ENCODE data around the gene KRTAP5-10. TPM values are rescaled to one million over a fixed set of nuclear protein-coding genes. Genes with fewer than 3 reads are reported as not detected.
"Not testable (repeated sequence)": the region's sequence is repeated elsewhere in the genome, so short reads cannot be mapped to it uniquely, and the experiment has no call there.

KRTAP5-10 gene, protein sequence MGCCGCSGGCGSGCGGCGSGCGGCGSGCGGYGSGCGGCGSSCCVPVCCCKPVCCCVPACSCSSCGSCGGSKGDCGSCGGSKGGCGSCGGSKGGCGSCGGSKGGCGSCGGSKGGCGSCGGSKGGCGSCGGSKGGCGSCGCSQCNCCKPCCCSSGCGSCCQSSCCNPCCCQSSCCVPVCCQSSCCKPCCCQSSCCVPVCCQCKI
- not detected for total RNA-seq

DNA sequence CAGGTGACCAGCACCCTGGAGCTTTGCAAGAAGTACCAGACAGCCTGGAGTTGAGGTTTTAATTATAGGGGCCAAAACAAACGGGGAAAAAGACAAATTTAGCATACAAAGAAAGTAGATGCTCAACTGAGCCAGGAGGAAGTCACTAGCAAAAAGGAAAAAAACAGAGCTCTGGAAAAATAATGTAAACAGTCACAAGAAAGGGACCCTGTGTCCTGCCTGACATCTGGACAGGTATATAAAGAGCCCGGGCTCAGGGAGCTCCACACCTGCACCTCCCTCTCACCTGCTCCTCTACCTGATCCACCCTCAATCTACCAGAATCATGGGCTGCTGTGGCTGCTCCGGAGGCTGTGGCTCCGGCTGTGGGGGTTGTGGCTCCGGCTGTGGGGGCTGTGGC lies at the start of gene KRTAP5-10:
Gene KRTAP5-10 (plus strand): TSS at position 301 of the 400 bp plus-strand sequence. CDS start 25 bp downstream, at position 326.
- H3K4me3 Mint-ChIP-seq, result no peak within 1 kb of the TSS
- H3K27ac Mint-ChIP-seq, result no peak within 1 kb of the TSS
- no peak for ATAC-seq
- no peak for DNase-seq
- CTCF ChIA-PET, result no interaction called here
- no peaks in the 10 kb centered on the region for H3K4me1 Mint-ChIP-seq
- POLR2A ChIA-PET, result no interaction called here
- H3K9me3 Mint-ChIP-seq (ENCODE audit: low read depth), result no peaks in the 10 kb centered on the region
- intact Hi-C loops (cut with DNase I, micrococcal nuclease), result no loop called here
- H3K27me3 Mint-ChIP-seq, result peaks cover 37% of the 10 kb centered on the region
- H3K36me3 Mint-ChIP-seq (ENCODE audit: low read depth), result no peaks in the 10 kb centered on the region

DNA sequence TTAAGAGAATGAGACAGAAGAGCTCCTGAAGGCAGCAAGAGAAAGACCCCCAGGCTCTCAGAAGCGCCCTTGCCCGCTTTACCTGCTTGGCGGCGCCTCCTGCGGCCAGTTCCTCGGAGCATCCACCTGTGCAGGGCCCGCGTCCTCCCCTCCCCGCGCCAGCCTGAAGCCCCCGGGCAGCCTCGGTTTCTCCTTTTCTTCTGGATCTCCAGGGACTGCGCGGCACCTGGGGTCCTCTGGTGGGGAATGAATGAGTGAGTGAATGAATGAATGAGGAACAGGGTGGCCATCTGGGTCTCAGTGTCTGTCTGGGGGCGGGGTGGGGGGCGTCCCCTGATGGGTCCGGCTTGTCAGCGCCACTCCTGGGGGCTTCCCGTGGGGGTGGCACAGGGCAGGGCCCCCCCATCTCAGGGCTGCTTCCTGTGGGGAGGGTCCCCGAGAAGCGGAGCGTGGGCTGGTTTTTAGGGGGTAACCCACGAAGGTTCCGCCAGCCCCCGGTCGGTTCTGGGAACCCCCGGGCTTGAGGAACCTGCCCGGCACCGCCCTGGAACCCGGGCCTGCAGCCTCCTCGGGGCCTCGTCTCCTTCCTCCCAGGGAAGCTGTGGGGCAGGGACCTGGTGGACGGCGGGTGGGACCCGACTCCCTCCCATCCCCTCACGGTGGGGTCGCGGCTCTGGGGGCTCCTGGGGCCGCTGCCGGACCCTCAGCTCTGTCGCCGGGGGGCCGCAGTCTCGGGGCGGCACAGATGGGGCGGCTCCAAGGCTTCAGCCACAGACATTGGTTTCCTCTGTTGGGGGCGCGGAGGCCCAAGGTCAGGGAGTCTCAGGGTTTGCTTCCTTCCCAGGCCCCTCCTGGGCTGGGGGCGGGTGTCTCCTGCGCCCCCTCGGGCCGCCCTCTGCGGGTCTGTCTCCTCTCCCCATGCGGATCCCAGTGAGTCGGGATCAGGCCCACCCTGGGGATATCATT lies 46.6 kb upstream of the KRTAP5-10 start:
- Mint-ChIP-seq H3K36me3 (ENCODE audit: low read depth) (no peaks in the 10 kb centered on the region), H3K4me1 (no peaks in the 10 kb centered on the region), H3K4me3 (no peak overlapping the region), H3K9me3 (ENCODE audit: low read depth) (peaks cover 3% of the 10 kb centered on the region), H3K27me3 (no peaks in the 10 kb centered on the region), H3K27ac (no peak overlapping the region)
- ATAC-seq, result no peak
- ChIA-PET CTCF (no interaction called here), POLR2A (no interaction called here)
- no peak for DNase-seq
- intact Hi-C loops (cut with DNase I, micrococcal nuclease), result no loop called here

DNA sequence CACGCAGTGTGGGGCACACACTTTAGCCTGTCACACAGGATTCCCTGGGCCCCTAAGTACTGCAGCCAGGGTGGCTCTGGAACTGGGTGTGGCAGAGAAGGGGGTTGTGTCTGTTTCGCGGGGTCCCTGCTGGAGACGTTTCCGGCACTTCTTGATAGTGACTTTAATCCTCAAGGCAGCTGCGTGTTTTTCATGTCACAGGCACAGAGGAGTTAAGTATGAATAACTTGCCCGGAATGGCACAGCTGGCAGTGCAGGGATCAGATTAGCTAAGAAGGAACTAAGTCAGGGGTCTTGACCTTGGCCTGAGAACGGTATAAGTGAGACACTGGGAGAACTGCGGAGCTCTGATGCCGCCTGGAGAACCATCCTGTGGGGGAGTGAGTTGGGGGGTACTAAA lies 45.8 kb upstream of the KRTAP5-10 start:
- H3K27me3 Mint-ChIP-seq, result no peaks in the 10 kb centered on the region
- H3K9me3 Mint-ChIP-seq (ENCODE audit: low read depth), result peaks cover 2% of the 10 kb centered on the region
- CTCF ChIA-PET, result no interaction called here
- ATAC-seq (no peak), DNase-seq (no peak)
- no peaks in the 10 kb centered on the region for H3K4me1 Mint-ChIP-seq
- H3K36me3 Mint-ChIP-seq (ENCODE audit: low read depth), result no peaks in the 10 kb centered on the region
- POLR2A ChIA-PET, result no interaction called here
- H3K27ac Mint-ChIP-seq, result no peak overlapping the region
- no peak overlapping the region for H3K4me3 Mint-ChIP-seq
- intact Hi-C loops (cut with DNase I, micrococcal nuclease), result no loop called here

DNA sequence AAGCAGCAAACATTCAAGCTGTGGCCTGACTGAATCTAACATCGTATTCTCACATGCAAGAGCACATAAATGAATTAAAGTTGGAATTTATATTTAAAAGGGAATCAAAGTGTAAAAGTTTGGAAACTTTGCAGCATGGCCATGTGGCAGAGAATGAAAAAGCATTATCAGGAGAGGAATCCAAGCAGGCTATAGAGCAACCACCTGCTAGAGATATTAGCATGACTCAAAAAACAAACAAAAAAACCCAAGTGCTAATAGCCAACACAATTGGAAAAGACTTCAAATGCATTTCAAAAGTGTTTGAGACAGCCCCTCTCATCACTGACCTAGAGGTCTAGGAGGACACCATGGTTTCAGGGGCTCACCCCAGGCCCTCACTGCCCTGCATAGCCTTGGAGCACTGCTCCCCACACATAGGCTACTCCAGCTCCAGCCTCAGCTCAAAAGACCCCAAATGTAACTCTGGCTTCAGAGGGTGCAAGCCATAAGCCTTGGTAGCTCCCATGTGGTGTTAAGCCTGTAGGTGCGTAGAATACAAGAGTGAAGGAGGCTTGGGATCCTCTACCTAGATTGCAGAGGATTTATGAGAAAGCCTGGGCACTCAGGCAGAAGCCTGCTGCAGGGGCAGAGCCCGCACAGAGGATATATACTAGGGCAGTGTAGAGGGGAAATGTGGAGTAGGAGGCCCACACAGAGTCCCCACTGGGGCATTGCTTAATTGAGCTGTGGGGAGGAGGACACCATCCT lies 40.0 kb upstream of the KRTAP5-10 start:
- DNase-seq, result no peak
- no peaks in the 10 kb centered on the region for H3K36me3 Mint-ChIP-seq (ENCODE audit: low read depth)
- ATAC-seq, result no peak
- POLR2A ChIA-PET, result no interaction called here
- CTCF ChIA-PET, result interaction anchor here (0.6 kb wide), 1 partner anchor 104 kb away, joined by 3 read pairs; no protein-coding TSS in a partner anchor
- peaks cover 2% of the 10 kb centered on the region for H3K9me3 Mint-ChIP-seq (ENCODE audit: low read depth)
- intact Hi-C loops (cut with DNase I, micrococcal nuclease), result no loop called here
- H3K27me3 Mint-ChIP-seq, result peaks cover 5% of the 10 kb centered on the region
- no peak overlapping the region for H3K27ac Mint-ChIP-seq
- no peaks in the 10 kb centered on the region for H3K4me1 Mint-ChIP-seq
- H3K4me3 Mint-ChIP-seq, result no peak overlapping the region

DNA sequence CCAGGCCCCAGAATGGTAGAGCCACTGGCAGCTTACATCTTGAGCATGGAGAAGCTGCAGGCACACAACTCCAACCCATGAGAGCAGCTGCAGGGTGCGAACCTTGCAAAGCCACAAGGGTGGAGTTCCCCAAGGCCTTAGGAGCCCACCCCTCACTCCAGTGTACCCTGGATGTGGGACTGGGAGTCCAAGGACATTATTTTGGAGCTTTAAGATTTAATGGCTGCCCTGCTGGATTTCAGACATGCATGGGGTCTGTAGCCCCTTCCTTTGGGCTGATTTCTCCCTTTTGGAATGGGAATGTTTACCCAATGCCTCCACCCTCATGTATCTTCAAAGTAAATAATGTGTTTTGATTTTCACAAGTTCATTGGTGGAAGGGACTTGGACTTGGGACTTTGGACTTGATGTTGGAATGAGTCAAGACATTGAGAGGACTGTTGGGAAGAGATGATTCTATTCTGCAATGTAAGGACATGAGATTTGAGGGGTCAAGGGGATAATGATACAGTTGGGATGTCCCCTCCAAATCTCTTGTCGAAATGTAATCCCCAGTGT lies 39.3 kb upstream of the KRTAP5-10 start:
- Mint-ChIP-seq H3K9me3 (ENCODE audit: low read depth) (peaks cover 2% of the 10 kb centered on the region), H3K4me3 (no peak overlapping the region), H3K27ac (no peak overlapping the region), H3K27me3 (peaks cover 5% of the 10 kb centered on the region), H3K4me1 (no peaks in the 10 kb centered on the region), H3K36me3 (ENCODE audit: low read depth) (no peaks in the 10 kb centered on the region)
- POLR2A ChIA-PET, result no interaction called here
- ATAC-seq (no peak), DNase-seq (no peak)
- CTCF ChIA-PET, result no interaction called here
- intact Hi-C loops (cut with DNase I, micrococcal nuclease), result no loop called here

DNA sequence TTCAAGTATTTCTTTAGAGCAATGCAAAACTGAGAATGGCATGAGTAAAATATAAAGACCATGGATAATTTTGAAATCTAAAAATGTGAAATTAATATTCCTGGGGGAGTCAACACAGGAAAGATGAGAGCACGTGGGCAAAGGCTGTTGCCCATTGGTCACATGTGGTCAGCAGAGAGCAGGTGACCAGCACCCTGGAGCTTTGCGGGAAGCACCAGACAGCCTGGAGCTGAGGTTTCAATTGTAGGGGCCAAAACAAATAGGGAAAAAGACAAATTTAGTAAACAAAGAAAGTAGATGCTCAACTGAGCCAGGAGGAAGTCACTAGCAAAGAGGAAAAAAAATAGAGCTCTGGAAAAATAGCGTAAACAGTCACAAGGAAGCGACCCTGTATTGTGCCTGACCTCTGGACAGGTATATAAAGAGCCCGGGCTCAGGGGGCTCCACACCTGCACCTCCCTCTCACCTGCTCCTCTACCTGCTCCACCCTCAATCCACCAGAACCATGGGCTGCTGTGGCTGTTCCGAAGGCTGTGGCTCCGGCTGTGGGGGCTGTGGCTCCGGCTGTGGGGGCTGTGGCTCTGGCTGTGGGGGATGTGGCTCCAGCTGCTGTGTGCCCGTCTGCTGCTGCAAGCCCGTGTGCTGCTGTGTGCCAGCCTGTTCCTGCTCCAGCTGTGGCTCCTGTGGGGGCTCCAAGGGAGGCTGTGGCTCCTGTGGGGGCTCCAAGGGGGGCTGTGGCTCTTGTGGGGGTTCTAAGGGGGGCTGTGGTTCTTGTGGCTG lies 38.4 kb upstream of the KRTAP5-10 start, which contains the start of gene KRTAP5-7:
Gene KRTAP5-7 (plus strand): TSS at position 472 of the 780 bp plus-strand sequence. CDS start 34 bp downstream, at position 506.
- H3K4me3 Mint-ChIP-seq; POLR2A ChIA-PET; H3K36me3 Mint-ChIP-seq (ENCODE audit: low read depth); CTCF ChIA-PET; DNase-seq; ATAC-seq; intact Hi-C loops (cut with DNase I, micrococcal nuclease); H3K4me1 Mint-ChIP-seq; H3K27me3 Mint-ChIP-seq; H3K27ac Mint-ChIP-seq; H3K9me3 Mint-ChIP-seq (ENCODE audit: low read depth): not testable (repeated sequence)

DNA sequence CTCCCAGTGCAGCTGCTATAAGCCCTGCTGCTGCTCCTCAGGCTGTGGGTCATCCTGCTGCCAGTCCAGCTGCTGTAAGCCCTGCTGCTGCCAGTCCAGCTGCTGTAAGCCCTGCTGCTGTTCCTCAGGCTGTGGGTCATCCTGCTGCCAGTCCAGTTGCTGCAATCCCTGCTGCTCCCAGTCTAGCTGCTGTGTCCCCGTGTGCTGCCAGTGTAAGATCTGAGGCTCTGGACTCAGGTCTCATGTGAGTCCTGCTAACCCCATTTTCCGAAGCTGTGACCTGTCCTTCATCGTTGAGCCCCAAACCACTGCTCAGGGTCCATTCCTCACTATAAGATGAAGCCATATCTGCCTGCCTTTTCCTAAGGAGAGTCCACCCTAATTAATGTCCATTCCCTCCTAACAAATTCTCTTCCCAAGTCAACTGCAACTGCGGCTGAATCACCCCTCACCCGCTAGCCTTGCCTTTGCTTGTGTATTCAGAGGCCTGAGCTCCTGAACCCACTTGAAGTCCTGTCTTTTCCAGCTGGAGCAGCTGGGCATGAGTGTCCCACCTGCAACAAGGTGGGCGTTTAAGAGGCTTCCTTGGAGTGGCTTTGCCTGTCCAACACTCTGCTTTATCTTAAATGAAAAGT lies 37.7 kb upstream of the KRTAP5-10 start:
- ATAC-seq (no peak), DNase-seq (no peak)
- Mint-ChIP-seq H3K27ac (no peak overlapping the region), H3K9me3 (ENCODE audit: low read depth) (peaks cover 2% of the 10 kb centered on the region), H3K4me1 (no peaks in the 10 kb centered on the region), H3K27me3 (peaks cover 5% of the 10 kb centered on the region), H3K4me3 (no peak overlapping the region), H3K36me3 (ENCODE audit: low read depth) (no peaks in the 10 kb centered on the region)
- ChIA-PET CTCF (no interaction called here), POLR2A (no interaction called here)
- intact Hi-C loops (cut with DNase I, micrococcal nuclease), result no loop called here

DNA sequence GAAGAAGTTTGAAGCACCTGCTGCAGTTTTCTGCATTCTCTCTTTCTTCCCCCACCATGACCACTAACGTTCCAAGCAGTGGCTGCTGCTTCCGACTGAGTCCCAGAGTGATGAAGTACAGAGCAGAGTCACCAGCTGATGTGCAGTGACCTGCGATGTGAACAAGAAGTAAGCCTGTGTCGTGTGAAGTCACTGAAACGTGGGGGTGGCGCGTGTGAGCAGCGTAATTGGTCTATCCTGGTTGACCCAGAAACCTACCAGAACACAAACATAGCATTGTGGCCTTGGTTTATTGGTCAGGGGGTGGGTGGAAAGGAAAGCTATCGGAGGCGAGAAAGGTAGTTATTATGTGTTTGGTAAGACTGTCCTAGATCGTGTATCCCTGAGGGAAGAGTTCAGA lies 34.8 kb upstream of the KRTAP5-10 start:
- Mint-ChIP-seq H3K27me3 (peaks cover 5% of the 10 kb centered on the region), H3K36me3 (ENCODE audit: low read depth) (no peaks in the 10 kb centered on the region), H3K27ac (no peak overlapping the region), H3K4me3 (no peak overlapping the region), H3K9me3 (ENCODE audit: low read depth) (no peaks in the 10 kb centered on the region), H3K4me1 (no peaks in the 10 kb centered on the region)
- intact Hi-C loops (cut with DNase I, micrococcal nuclease), result no loop called here
- POLR2A ChIA-PET, result no interaction called here
- DNase-seq, result no peak
- ATAC-seq, result no peak
- CTCF ChIA-PET, result no interaction called here

DNA sequence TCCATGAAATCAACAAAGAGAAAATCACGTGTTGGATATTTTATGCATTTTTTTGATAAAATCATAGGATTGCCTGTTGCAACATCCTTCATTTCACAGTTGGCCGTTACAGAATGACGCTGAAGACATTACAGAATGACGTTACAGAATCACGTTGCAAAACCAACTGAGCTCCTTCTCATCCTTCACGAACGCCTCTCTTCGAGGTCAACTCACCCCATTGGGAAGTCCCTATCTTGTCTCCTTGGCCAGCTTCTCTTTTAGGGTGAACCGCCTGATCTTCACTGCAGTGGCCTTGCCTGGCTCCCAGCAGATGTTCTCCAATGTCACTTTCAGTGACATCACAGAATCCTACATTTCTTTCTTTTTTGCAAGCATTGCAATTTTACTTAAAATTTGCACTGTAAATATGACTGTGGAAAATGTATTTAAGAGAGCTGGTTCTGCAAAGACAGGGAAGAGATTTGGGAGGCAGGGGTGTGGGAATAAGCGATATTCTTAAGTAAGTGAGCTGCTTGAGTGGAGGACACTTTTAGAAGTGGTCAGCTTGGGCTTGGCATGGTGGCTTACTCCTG lies 33.2 kb upstream of the KRTAP5-10 start:
- no peaks in the 10 kb centered on the region for H3K36me3 Mint-ChIP-seq (ENCODE audit: low read depth)
- H3K9me3 Mint-ChIP-seq (ENCODE audit: low read depth), result no peaks in the 10 kb centered on the region

DNA sequence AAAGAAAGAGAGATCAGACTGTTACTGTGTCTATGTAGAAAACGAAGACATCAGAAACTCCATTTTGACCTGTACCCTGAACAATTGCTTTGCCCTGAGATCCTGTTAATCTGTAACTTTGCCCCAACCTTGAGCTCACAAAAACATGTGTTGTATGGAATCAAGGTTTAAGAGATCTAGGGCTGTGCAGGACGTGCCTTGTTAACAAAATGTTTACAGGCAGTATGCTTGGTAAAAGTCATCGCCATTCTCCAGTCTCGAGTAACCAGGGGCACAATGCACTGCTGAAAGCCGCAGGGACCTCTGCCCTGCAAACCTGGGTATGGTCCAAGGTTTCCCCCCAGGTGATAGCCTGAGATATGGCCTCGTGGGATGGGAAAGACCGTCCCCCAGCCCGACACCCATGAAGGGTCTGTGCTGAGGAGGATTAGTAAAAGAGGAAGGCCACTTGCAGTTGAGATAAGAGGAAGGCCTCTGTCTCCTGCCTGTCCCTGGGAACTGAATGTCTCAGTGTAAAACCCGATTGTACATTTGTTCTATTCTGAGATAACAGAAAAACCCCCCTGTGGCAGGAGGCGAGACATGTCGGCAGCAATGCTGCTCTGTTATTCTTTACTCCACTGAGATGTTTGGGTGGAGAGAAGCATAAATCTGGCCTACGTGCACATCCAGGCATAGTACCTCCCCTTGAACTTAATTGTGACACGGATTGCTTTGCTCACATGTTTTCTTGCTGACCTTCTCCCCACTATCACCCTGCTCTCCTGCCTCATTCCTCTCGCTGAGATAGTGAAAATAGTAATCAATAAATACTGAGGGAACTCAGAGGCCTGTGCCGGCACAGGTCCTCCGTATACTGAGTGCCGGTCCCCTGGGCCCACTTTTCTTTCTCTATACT lies 30.4 kb upstream of the KRTAP5-10 start:
- H3K4me3 Mint-ChIP-seq; H3K4me1 Mint-ChIP-seq; H3K36me3 Mint-ChIP-seq (ENCODE audit: low read depth); H3K27ac Mint-ChIP-seq; H3K27me3 Mint-ChIP-seq; POLR2A ChIA-PET; ATAC-seq; DNase-seq; H3K9me3 Mint-ChIP-seq (ENCODE audit: low read depth); CTCF ChIA-PET; intact Hi-C loops (cut with DNase I, micrococcal nuclease): not testable (repeated sequence)

More for the DNA sequence above, 33.2 kb upstream of the KRTAP5-10 start:
- ATAC-seq, result no peak
- ChIA-PET POLR2A (interaction anchor here (0.5 kb wide), 1 partner anchor 74 kb away, joined by 8 read pairs; no protein-coding TSS in a partner anchor), CTCF (no interaction called here)
- Mint-ChIP-seq H3K27ac (no peak overlapping the region), H3K27me3 (peaks cover 3% of the 10 kb centered on the region), H3K4me3 (no peak overlapping the region), H3K4me1 (no peaks in the 10 kb centered on the region)
- no peak for DNase-seq
- intact Hi-C loops (cut with DNase I, micrococcal nuclease), result no loop called here

Data from activated CD4-positive, alpha-beta T cell treated with anti-CD3 and anti-CD28 coated beads for 36 hours (primary cell).